Ecto neural progenitor cell (in vitro differentiated cells): Measurements from ENCODE around the gene PSENEN.

ENCODE experiments used
- DNase-seq: peaks from one replicate; pipeline ENCODE4 v3.0.0-alpha.2; 2018; ENCODE audit warnings: low spot score

PSENEN gene

GRCh38 chr19:35774274-35775045 is 29.0 kb downstream of the PSENEN start:
- DNase-seq: peak; percentile 49

GRCh38 chr19:35775046-35775297 is 29.5 kb downstream of the PSENEN start:
- no peak for DNase-seq

- peak; percentile 99 for DNase-seq
Observed at GRCh38 chr19:35775298-35776101, 30.0 kb downstream of the PSENEN start, which contains the start of gene ARHGAP33. ARHGAP33 (plus strand) TSS chr19:35775564; CDS start chr19:35775659, 95 bp downstream.

GRCh38 chr19:35776102-35776788 is 30.8 kb downstream of the PSENEN start:
- no peak for DNase-seq

- DNase-seq: peak; percentile 75
Observed at GRCh38 chr19:35777086-35777841, 31.8 kb downstream of the PSENEN start.

- DNase-seq: no peak
Observed at GRCh38 chr19:35777961-35778360, 32.5 kb downstream of the PSENEN start.

- no peak for DNase-seq
Observed at GRCh38 chr19:35779033-35779432, 33.6 kb downstream of the PSENEN start.

GRCh38 chr19:35780058-35780457 is 34.6 kb downstream of the PSENEN start:
- DNase-seq: no peak

GRCh38 chr19:35780717-35781116 is 35.3 kb downstream of the PSENEN start:
- DNase-seq: no peak

GRCh38 chr19:35781650-35782049 is 36.2 kb downstream of the PSENEN start:
- DNase-seq: no peak

GRCh38 chr19:35782589-35782988 is 37.1 kb downstream of the PSENEN start:
- no peak for DNase-seq

GRCh38 chr19:35783469-35784434 is 38.3 kb downstream of the PSENEN start:
- no peak for DNase-seq

GRCh38 chr19:35784503-35785338 is 39.3 kb downstream of the PSENEN start:
- peak; percentile 82 for DNase-seq

GRCh38 chr19:35785339-35785627 is 39.8 kb downstream of the PSENEN start:
- no peak for DNase-seq

- no peak for DNase-seq
Observed at GRCh38 chr19:35786299-35787160, 41.1 kb downstream of the PSENEN start.

GRCh38 chr19:35787227-35787799 is 41.9 kb downstream of the PSENEN start:
- no peak for DNase-seq

GRCh38 chr19:35788205-35788960 is 42.9 kb downstream of the PSENEN start:
- DNase-seq: no peak
